ENCODE measurements around the gene N4BP2. TPM values are rescaled to one million over a fixed set of nuclear protein-coding genes. Genes with fewer than 3 reads are reported as not detected.

Gene N4BP2
- total and polyA plus RNA-seq, 7 experiments from 2014 or later: 12.9 to 37.2 (median 19.4) TPM

DNA sequence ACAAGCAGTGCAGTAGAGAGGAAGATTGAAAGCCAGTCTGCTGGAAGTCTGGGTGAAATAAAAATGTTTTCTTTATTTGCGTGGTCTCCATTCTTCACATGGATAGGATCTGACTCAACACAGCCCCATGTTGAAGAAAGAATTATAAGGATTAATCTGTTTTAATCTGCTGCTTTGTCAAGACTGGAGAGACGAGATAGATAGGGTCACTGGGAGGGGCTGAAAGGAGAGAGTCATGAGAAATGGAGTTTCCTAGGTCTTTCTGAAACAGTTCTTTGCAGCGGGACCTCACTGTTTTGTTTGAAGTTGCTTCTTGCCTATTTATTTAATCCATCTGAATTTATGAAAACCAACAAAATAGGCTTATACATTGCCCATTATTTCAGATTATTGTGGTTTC, 107.8 kb downstream of the N4BP2 start:
- peaks cover 11 to 51% (median 46%) of the 10 kb centered on the region in 5 donors for H3K36me3 Mint-ChIP-seq
- ChIA-PET POLR2A (interaction anchor here (0.8 to 1.1 kb wide), 2 partner anchors 33 to 83 kb away, joined by 3 read pairs; no protein-coding TSS in a partner anchor), CTCF (interaction anchor here (0.6 kb wide), 1 partner anchor 696 kb away, joined by 4 read pairs; no protein-coding TSS in a partner anchor)
- Histone ChIP-seq H3K4me3 (ENCODE audit: low read length) (no peak overlapping the region), H3K9me3 (ENCODE audit: control insufficient read depth in 2 of 3, low read length in 3 of 3) (peaks cover 0 to 3% (median 0%) of the 10 kb centered on the region in 3 experiments), H3K27ac (ENCODE audit: low read depth, low read length) (no peak overlapping the region), H3K36me3 (ENCODE audit: control insufficient read depth in 2 of 3, insufficient read depth in 3 of 3, low read length in 3 of 3) (no peaks in the 10 kb centered on the region), H3K4me1 (ENCODE audit: control insufficient read depth in 2 of 2, insufficient read depth in 2 of 2, low read length in 2 of 2) (no peaks in the 10 kb centered on the region), H3K27me3 (ENCODE audit: control insufficient read depth in 2 of 2, insufficient read depth in 2 of 2, low read length in 2 of 2) (no peaks in the 10 kb centered on the region)
- no peak for ATAC-seq
- peaks cover 0 to 25% (median 8%) of the 10 kb centered on the region in 7 donors for H3K4me1 Mint-ChIP-seq
- H3K27ac Mint-ChIP-seq: peak overlapping the region in 2 of 9 donors; percentile 8 to 20
- intact Hi-C loops (cut with micrococcal nuclease): no loop called here
- H3K27me3 Mint-ChIP-seq: no peaks in the 10 kb centered on the region
- DNase-seq: no peak
- peaks cover 4 to 15% (median 7%) of the 10 kb centered on the region in 11 donors for H3K9me3 Mint-ChIP-seq
- H3K4me3 Mint-ChIP-seq: no peak overlapping the region

DNA sequence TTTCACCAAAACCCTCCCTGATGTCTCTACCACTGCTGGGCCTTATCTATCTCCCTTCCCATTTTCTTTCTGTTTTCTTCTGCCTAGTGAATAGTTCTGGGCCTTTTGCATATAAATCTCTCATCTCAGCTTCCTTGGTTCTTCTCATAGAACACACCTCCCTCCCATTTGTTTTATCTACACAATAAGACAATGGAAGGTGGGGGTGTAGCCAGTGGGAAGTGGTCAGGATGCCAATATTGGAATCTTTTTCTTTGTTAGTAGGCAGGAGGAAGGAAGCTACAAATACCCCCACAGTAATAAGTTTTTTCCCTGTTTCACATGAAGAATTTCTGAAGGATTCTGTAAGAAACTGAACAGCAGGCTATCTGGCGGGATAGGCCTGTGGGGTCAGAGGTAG, 109.3 kb downstream of the N4BP2 start:
- H3K27ac Mint-ChIP-seq: no peak overlapping the region
- peaks cover 4 to 15% (median 7%) of the 10 kb centered on the region in 11 donors for H3K9me3 Mint-ChIP-seq
- H3K27me3 ChIP-seq (ENCODE audit: control insufficient read depth in 2 of 2, insufficient read depth in 2 of 2, low read length in 2 of 2): no peaks in the 10 kb centered on the region
- H3K4me1 ChIP-seq (ENCODE audit: control insufficient read depth in 2 of 2, insufficient read depth in 2 of 2, low read length in 2 of 2): no peaks in the 10 kb centered on the region
- intact Hi-C loops (cut with micrococcal nuclease): no loop called here
- no peak overlapping the region for H3K4me3 Mint-ChIP-seq
- peaks cover 0 to 3% (median 0%) of the 10 kb centered on the region in 3 experiments for H3K9me3 ChIP-seq (ENCODE audit: control insufficient read depth in 2 of 3, low read length in 3 of 3)
- ChIA-PET POLR2A (interaction anchor here (0.5 to 1.0 kb wide), 3 partner anchors 18 to 70 kb away, joined by 3 to 4 read pairs (median 4); no protein-coding TSS in a partner anchor), CTCF (no interaction called here)
- H3K27ac ChIP-seq (ENCODE audit: low read depth, low read length): no peak overlapping the region
- no peaks in the 10 kb centered on the region for H3K27me3 Mint-ChIP-seq
- no peaks in the 10 kb centered on the region for H3K36me3 ChIP-seq (ENCODE audit: control insufficient read depth in 2 of 3, insufficient read depth in 3 of 3, low read length in 3 of 3)
- ATAC-seq (no peak), DNase-seq (no peak)
- H3K36me3 Mint-ChIP-seq: peaks cover 11 to 46% (median 40%) of the 10 kb centered on the region in 5 donors
- H3K4me1 Mint-ChIP-seq: peaks cover 0 to 29% (median 12%) of the 10 kb centered on the region in 7 donors
- H3K4me3 ChIP-seq (ENCODE audit: low read length): no peak overlapping the region

GRCh38 chr4:40168070-40168469, 111.4 kb downstream of the N4BP2 start:
- DNase-seq (no peak), ATAC-seq (no peak)
- intact Hi-C loops (cut with micrococcal nuclease): no loop called here
- Mint-ChIP-seq H3K4me3 (no peak overlapping the region), H3K27me3 (no peaks in the 10 kb centered on the region), H3K36me3 (peaks cover 5 to 36% (median 24%) of the 10 kb centered on the region in 5 donors), H3K9me3 (peaks cover 0 to 14% (median 7%) of the 10 kb centered on the region in 11 donors), H3K27ac (no peak overlapping the region), H3K4me1 (peaks cover 5 to 38% (median 21%) of the 10 kb centered on the region in 7 donors)
- H3K4me1 ChIP-seq (ENCODE audit: control insufficient read depth in 2 of 2, insufficient read depth in 2 of 2, low read length in 2 of 2): peaks cover 0 to 4% of the 10 kb centered on the region in 2 donors
- no peak overlapping the region for H3K4me3 ChIP-seq (ENCODE audit: low read length)
- ChIA-PET CTCF (no interaction called here), POLR2A (no interaction called here)
- H3K27ac ChIP-seq (ENCODE audit: low read depth, low read length): no peak overlapping the region
- no peaks in the 10 kb centered on the region for H3K36me3 ChIP-seq (ENCODE audit: control insufficient read depth in 2 of 3, insufficient read depth in 3 of 3, low read length in 3 of 3)
- H3K9me3 ChIP-seq (ENCODE audit: control insufficient read depth in 2 of 3, low read length in 3 of 3): peaks cover 0 to 3% (median 0%) of the 10 kb centered on the region in 3 experiments
- no peaks in the 10 kb centered on the region for H3K27me3 ChIP-seq (ENCODE audit: control insufficient read depth in 2 of 2, insufficient read depth in 2 of 2, low read length in 2 of 2)

DNA sequence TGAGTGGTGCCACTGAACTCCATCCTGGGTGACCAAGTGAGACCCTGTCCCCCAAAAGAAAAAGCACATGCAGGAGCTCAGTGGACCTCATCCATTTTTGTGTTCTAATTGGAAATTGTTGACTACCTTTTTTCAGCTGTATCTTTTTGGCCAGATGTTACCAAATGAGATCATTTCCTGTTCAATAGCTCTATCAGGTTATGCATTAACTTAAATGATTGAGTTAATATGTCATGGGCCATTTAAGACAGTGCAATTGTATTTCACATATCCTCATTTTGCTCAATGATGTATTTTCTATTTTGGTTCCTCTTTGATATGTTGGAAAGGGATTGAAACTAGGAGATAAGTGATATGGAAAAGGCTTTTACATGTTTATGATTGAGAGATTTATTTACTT, 113.9 kb downstream of the N4BP2 start:
- no peak overlapping the region for H3K27ac Mint-ChIP-seq
- no peak overlapping the region for H3K4me3 Mint-ChIP-seq
- peaks cover 0 to 14% (median 6%) of the 10 kb centered on the region in 11 donors for H3K9me3 Mint-ChIP-seq
- POLR2A ChIA-PET: interaction anchor here (1.0 to 1.9 kb wide), 2 partner anchors 17 to 44 kb away, joined by 3 to 5 read pairs; no protein-coding TSS in a partner anchor
- Histone ChIP-seq H3K36me3 (ENCODE audit: control insufficient read depth in 2 of 3, insufficient read depth in 3 of 3, low read length in 3 of 3) (no peaks in the 10 kb centered on the region), H3K9me3 (ENCODE audit: control insufficient read depth in 2 of 3, low read length in 3 of 3) (peaks cover 0 to 3% (median 0%) of the 10 kb centered on the region in 3 experiments), H3K4me3 (ENCODE audit: low read length) (no peak overlapping the region), H3K27me3 (ENCODE audit: control insufficient read depth in 2 of 2, insufficient read depth in 2 of 2, low read length in 2 of 2) (no peaks in the 10 kb centered on the region), H3K27ac (ENCODE audit: low read depth, low read length) (no peak overlapping the region), H3K4me1 (ENCODE audit: control insufficient read depth in 2 of 2, insufficient read depth in 2 of 2, low read length in 2 of 2) (peaks cover 0 to 8% of the 10 kb centered on the region in 2 donors)
- DNase-seq: no peak
- peaks cover 0 to 25% (median 20%) of the 10 kb centered on the region in 5 donors for H3K36me3 Mint-ChIP-seq
- ATAC-seq: no peak
- CTCF ChIA-PET: interaction anchor here (0.8 to 1.3 kb wide), 2 partner anchors 21 to 147 kb away, joined by 3 to 5 read pairs; no protein-coding TSS in a partner anchor
- H3K4me1 Mint-ChIP-seq: peaks cover 14 to 36% (median 23%) of the 10 kb centered on the region in 7 donors
- intact Hi-C loops (cut with micrococcal nuclease): no loop called here
- H3K27me3 Mint-ChIP-seq: no peaks in the 10 kb centered on the region

DNA sequence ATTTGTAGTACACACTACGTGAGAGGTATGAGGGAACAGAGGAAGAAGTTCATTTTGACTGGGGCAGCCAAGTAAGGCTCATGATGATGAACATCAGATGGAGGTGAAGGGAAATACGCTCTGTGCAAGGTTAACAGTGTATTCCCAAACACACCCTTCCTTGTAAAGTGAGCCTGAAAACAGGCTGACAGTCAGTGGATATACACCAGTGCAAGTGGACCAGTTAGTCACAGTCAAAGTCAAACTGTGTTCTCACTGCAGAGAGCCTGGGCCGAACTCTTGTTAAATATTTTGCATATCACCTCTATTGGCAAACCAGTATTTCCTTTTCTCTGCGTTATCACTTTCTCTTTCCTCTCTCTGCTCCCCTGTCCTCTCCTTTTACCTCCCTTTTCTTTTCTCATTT, 116.8 kb downstream of the N4BP2 start:
- H3K36me3 ChIP-seq (ENCODE audit: control insufficient read depth in 2 of 3, insufficient read depth in 3 of 3, low read length in 3 of 3): no peaks in the 10 kb centered on the region
- H3K4me3 ChIP-seq (ENCODE audit: low read length): no peak overlapping the region
- peaks cover 0 to 8% of the 10 kb centered on the region in 2 donors for H3K4me1 ChIP-seq (ENCODE audit: control insufficient read depth in 2 of 2, insufficient read depth in 2 of 2, low read length in 2 of 2)
- H3K4me3 Mint-ChIP-seq: peak overlapping the region; percentile 50 to 79 (median 73)
- peak overlapping the region; percentile 38 for H3K27ac ChIP-seq (ENCODE audit: low read depth, low read length)
- peaks cover 0 to 6% (median 0%) of the 10 kb centered on the region in 11 donors for H3K9me3 Mint-ChIP-seq
- peaks cover 0 to 13% (median 3%) of the 10 kb centered on the region in 5 donors for H3K36me3 Mint-ChIP-seq
- POLR2A ChIA-PET: interaction anchor here (1.0 kb wide), 2 partner anchors 22 to 39 kb away, joined by 3 to 5 read pairs; no protein-coding TSS in a partner anchor
- intact Hi-C loops (cut with micrococcal nuclease): loop anchor here (1.0 to 2.0 kb wide), 3 partner anchors 11 to 21 kb away; no protein-coding TSS in a partner anchor
- peak overlapping the region; percentile 71 to 94 (median 83) for H3K27ac Mint-ChIP-seq
- H3K27me3 Mint-ChIP-seq: no peaks in the 10 kb centered on the region
- no peak for DNase-seq
- CTCF ChIA-PET: no interaction called here
- H3K9me3 ChIP-seq (ENCODE audit: control insufficient read depth in 2 of 3, low read length in 3 of 3): no peaks in the 10 kb centered on the region
- H3K4me1 Mint-ChIP-seq: peaks cover 14 to 33% (median 29%) of the 10 kb centered on the region in 7 donors
- ATAC-seq: peak; percentile 63
- H3K27me3 ChIP-seq (ENCODE audit: control insufficient read depth in 2 of 2, insufficient read depth in 2 of 2, low read length in 2 of 2): no peaks in the 10 kb centered on the region

DNA sequence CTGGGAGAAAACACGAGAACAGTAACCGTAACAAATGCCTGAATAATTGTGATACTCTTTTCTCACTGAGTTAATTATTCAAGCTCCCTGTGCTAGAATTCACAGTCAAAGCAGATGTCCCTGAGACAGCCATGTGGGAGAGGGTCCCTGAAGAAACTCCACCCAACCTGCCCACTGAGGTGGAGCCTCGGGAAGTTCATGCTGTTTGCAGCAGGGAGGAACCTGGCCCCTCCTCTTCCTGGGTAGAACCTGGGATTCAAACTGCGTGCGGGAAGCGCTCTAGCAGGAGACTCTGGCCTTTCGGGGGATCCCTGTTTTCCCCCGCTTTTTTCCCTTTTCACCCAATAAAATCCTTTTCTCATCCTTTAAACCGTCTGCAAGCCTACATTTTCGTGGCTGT, 120.0 kb downstream of the N4BP2 start:
- Histone ChIP-seq H3K27ac (ENCODE audit: low read depth, low read length) (no peak overlapping the region), H3K36me3 (ENCODE audit: control insufficient read depth in 2 of 3, insufficient read depth in 3 of 3, low read length in 3 of 3) (no peaks in the 10 kb centered on the region), H3K4me1 (ENCODE audit: control insufficient read depth in 2 of 2, insufficient read depth in 2 of 2, low read length in 2 of 2) (peaks cover 0 to 8% of the 10 kb centered on the region in 2 donors), H3K4me3 (ENCODE audit: low read length) (no peak overlapping the region), H3K9me3 (ENCODE audit: control insufficient read depth in 2 of 3, low read length in 3 of 3) (no peaks in the 10 kb centered on the region), H3K27me3 (ENCODE audit: control insufficient read depth in 2 of 2, insufficient read depth in 2 of 2, low read length in 2 of 2) (no peaks in the 10 kb centered on the region)
- Mint-ChIP-seq H3K27me3 (no peaks in the 10 kb centered on the region), H3K4me1 (peaks cover 17 to 37% (median 32%) of the 10 kb centered on the region in 7 donors), H3K4me3 (no peak overlapping the region), H3K27ac (peak overlapping the region in 2 of 9 donors; percentile 38 to 71), H3K36me3 (peaks cover 0 to 4% (median 0%) of the 10 kb centered on the region in 5 donors), H3K9me3 (peaks cover 0 to 3% (median 0%) of the 10 kb centered on the region in 11 donors)
- ChIA-PET CTCF (interaction anchor here (1.0 kb wide), 2 partner anchors 13 to 135 kb away, joined by 3 read pairs; no protein-coding TSS in a partner anchor), POLR2A (interaction anchor here (0.5 to 3.8 kb wide), 4 partner anchors 14 to 140 kb away, joined by 3 to 17 read pairs (median 4); no protein-coding TSS in a partner anchor)
- DNase-seq (no peak), ATAC-seq (no peak)
- intact Hi-C loops (cut with micrococcal nuclease): loop anchor here in 1 of 2 donors (2.0 kb wide), 1 partner anchor 14 kb away; no protein-coding TSS in a partner anchor
